ENCODE measurements around the gene FBXL19.

FBXL19 gene

GRCh38 chr16:30923554-30924075 lies at the start of gene FBXL19:
Gene FBXL19 (plus strand): TSS chr16:30923572. CDS start chr16:30925755, 2,183 bp downstream.
- H3K4me3 ChIP-seq (ENCODE audit: low read depth, low read length): peak within 1 kb of the TSS; percentile 90
- TF ChIP-seq CTCF (IDR thresholded peaks at IDR 0.05; ENCODE audit: low read depth, low read length): no peak

DNA sequence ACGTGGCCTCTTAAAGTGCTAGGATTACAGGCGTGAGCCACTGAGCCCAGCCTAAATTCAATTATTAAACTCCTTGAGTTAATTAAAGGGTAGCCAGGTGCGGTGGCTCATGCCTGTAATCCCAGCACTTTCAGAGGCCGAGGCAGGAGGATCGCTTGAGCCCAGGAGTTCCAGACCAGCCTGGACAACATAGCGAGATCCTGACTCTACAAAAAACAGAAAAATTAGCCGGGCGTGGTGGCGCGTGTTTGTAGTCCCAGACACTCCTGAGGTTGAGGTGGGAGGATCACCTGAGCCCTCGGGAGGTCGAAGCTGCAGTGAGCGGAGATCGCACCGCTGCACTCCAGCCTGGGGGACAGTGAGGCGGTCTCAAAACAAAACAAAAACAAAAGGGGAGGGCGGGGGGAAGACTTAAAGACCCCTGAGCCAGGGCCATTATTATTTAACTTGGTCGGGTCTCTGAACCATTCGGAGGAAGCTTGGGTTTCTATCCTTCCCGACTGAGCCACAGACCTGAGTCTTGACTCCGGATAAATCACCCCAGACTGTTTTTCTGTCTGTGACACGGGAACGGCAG lies 49.0 kb upstream of the FBXL19 start:
- no peak for TF ChIP-seq CTCF (IDR thresholded peaks at IDR 0.05; ENCODE audit: low read depth, low read length)
- peak overlapping the region; percentile 76 for H3K4me3 ChIP-seq (ENCODE audit: low read depth, low read length)

DNA sequence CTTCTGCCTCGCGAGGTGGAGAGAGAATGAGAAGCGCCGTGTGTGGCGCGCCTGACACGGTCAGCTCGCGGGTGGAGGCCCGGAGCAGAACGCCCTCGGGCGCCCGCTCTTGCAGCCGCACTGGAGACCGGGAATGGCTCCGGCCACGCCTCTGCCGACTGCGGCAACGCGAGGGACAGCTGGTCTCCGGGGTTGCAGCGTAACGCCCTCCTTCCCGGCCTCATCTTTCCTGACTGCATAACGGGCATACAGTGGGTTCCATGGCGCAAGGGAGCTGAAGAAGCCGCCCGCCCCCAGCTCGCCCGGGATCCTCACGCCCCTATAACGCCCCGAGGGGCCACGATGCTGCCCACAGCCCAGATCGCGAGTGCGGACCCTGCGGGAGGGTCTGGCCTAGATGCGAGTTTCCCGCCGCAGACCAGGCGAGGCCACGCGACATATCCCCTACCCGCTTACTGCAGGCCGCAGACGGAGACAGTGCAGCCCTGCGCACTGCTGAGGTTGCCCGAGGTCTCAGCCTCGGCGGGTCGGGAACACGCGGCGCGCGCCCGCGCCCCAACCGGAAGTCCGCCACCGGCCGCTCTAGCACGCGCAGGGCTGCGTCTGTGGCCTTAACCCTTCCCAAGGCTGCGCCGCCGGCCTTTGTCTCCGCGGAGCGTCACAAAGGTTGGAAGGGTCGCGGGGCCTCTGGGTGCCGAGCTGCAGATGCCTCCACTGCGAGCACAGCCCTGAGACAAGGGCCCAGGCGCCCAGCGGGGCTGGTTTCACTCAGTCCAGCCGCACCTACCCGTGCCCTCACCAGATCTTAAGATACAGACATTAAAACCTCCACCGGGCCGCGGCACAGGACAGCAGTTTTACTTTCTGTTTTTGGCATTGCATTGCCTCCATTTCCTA lies 48.3 kb upstream of the FBXL19 start:
- no peak for TF ChIP-seq CTCF (IDR thresholded peaks at IDR 0.05; ENCODE audit: low read depth, low read length)
- peak overlapping the region; percentile 76 for H3K4me3 ChIP-seq (ENCODE audit: low read depth, low read length)

- no peak for TF ChIP-seq CTCF (IDR thresholded peaks at IDR 0.05; ENCODE audit: low read depth, low read length)
- peak overlapping the region; percentile 76 for H3K4me3 ChIP-seq (ENCODE audit: low read depth, low read length)
Measured at GRCh38 chr16:30875871-30876801, 47.2 kb upstream of the FBXL19 start.

- no peak overlapping the region; the same call in 1 of the 2 replicates for H3K4me3 ChIP-seq (ENCODE audit: low read depth, low read length)
- no peak for TF ChIP-seq CTCF (IDR thresholded peaks at IDR 0.05; ENCODE audit: low read depth, low read length)
Measured at GRCh38 chr16:30876867-30877266, 46.5 kb upstream of the FBXL19 start.

DNA sequence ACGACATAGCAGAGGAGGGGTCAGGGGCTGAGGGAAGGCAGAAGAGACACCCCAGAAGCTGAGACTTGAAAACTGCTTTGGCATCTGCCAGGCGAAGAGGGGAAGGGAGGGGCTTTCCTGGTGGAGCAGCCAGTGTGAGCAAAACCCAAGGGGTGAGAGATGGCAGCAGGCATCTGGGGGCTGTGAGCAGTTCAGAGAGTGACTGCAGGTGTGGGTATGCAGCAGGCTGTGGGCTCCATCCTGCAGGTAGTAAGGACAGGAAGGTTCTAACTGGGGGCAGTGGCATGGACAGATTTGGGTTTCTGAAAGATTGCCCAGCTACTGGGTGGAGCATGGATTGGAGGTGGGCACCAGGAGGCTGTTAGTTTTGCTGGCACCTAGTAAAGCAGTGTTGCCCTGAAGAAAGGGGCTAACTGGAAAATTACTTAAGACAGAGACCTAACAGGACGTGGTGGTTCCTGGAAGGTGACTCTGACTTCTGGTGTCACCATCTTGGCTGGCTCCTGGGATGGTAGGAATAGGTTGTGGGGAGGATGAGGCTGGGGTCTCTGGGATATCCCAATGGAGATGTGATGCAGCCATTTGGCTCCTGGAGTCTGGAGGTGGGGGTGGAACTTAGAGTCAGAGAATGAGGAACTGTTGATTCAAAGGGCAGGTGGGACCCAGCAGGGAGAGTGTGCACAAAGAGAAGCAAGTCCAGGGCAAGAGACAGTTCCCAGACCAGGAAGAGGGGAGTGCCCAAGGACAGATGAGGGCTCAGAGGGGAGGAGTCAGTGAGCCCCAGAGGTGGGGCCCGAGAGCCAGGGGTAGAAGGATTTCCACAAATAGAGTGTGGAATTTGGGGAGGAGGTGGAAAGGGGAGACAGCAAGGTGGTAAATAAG lies 40.7 kb upstream of the FBXL19 start:
- no peak for TF ChIP-seq CTCF (IDR thresholded peaks at IDR 0.05; ENCODE audit: low read depth, low read length)
- H3K4me3 ChIP-seq (ENCODE audit: low read depth, low read length): no peak overlapping the region

Data from WI38 (cell line).